ENCODE data around the gene INTS6. TPM values are rescaled to one million over a fixed set of nuclear protein-coding genes. Genes with fewer than 3 reads are reported as not detected.

Gene INTS6
- total and polyA plus RNA-seq, 12 donors = 13.1 to 82.4 (median 37.2) TPM

- peaks cover 0 to 32% of the 10 kb centered on the region in 2 donors for H3K36me3 ChIP-seq (replicated peaks in 1 of 2)
- no peak for DNase-seq
- intact Hi-C loops (cut with DNase I) = no loop called here
- H3K27me3 ChIP-seq = no peaks in the 10 kb centered on the region
- H3K27ac ChIP-seq = no peak overlapping the region
- H3K4me3 ChIP-seq = no peak overlapping the region
- no peaks in the 10 kb centered on the region for H3K4me1 ChIP-seq (replicated peaks in 1 of 2)
- WGBS, 4 donors = 74 to 82% (median 77%) methylated on average over 4 of the region's 4 CpGs
- no peaks in the 10 kb centered on the region for H3K9me3 ChIP-seq (replicated peaks in 1 of 3)
- TF ChIP-seq POLR2A (IDR thresholded peaks at IDR 0.05) = no peak
- no peak for TF ChIP-seq CTCF (IDR thresholded peaks at IDR 0.05)
Observed at GRCh38 chr13:51380269-51380668, 72.6 kb downstream of the INTS6 start.

GRCh38 chr13:51373451-51373850, 79.4 kb downstream of the INTS6 start:
- Histone ChIP-seq H3K9me3 (replicated peaks in 1 of 3) (no peaks in the 10 kb centered on the region), H3K27me3 (no peaks in the 10 kb centered on the region), H3K27ac (no peak overlapping the region), H3K4me1 (replicated peaks in 1 of 2) (no peaks in the 10 kb centered on the region), H3K36me3 (replicated peaks in 1 of 2) (peaks cover 0 to 56% of the 10 kb centered on the region in 2 donors), H3K4me3 (no peak overlapping the region)
- intact Hi-C loops (cut with DNase I) = no loop called here
- 94 to 100% (median 97%) methylated on average over 2 of the region's 2 CpGs for WGBS, 4 donors
- no peak for DNase-seq
- TF ChIP-seq POLR2A (IDR thresholded peaks at IDR 0.05) (no peak), CTCF (IDR thresholded peaks at IDR 0.05) (no peak)

DNA sequence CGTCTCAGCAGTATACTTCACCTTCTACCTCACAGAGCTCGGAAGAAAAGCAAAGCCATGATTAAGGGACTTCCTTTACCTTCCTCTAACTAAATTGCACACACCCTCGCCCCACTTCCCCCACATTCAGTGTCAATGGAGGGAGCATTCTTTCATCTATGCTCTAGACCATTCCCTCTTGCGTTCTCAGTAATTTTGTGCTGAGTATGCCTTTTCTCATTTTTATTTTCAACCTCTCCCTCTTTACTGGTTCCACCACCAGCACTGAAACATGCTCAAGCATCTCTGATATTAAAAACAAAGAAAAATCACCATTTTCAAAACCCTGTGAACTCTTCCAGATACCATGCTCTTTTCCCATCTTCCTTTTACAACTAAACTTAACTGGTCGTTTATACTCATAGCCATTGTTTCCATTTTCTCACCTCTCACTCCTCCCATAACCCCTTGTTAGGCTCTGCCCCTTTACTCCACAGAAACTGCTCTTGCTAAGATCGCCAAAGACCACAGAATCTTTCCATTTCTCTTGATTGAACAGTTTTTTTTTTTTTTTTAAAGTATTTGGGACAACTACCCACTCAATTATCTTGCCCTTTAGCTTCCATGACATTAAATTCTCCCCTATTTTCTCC, 81.0 kb downstream of the INTS6 start:
- TF ChIP-seq CTCF (IDR thresholded peaks at IDR 0.05) (no peak), POLR2A (IDR thresholded peaks at IDR 0.05) (no peak)
- H3K36me3 ChIP-seq (replicated peaks in 1 of 2) = peaks cover 0 to 59% of the 10 kb centered on the region in 2 donors
- DNase-seq = no peak
- no peaks in the 10 kb centered on the region for H3K9me3 ChIP-seq (replicated peaks in 1 of 3)
- H3K4me1 ChIP-seq (replicated peaks in 1 of 2) = no peaks in the 10 kb centered on the region
- H3K4me3 ChIP-seq = no peak overlapping the region
- no peak overlapping the region for H3K27ac ChIP-seq
- WGBS, 4 donors = 92 to 95% (median 94%) methylated on average over 6 of the region's 6 CpGs
- intact Hi-C loops (cut with DNase I) = no loop called here
- H3K27me3 ChIP-seq = no peaks in the 10 kb centered on the region

DNA sequence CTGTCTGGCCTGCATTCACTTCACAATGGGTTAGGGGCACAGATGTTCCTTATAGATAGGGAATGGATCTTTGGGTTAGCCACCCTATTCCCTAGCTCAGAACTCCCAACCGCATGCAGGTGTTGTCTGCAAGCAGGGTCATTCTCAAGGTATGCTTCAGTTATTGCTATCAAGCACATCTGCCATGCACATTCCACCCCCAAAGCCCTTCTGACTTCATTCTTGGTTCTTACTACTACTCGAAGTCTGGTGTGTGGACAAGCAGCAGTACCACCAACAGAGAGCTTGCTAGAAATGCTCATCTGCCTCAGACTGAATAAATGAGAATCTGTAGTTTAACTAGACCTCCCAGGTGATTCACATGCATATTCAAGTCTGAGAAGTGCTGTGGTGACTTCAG, 82.0 kb downstream of the INTS6 start:
- Histone ChIP-seq H3K27ac (no peak overlapping the region), H3K4me3 (no peak overlapping the region), H3K27me3 (no peaks in the 10 kb centered on the region), H3K4me1 (replicated peaks in 1 of 2) (no peaks in the 10 kb centered on the region), H3K36me3 (replicated peaks in 1 of 2) (peaks cover 0 to 68% of the 10 kb centered on the region in 2 donors), H3K9me3 (replicated peaks in 1 of 3) (no peaks in the 10 kb centered on the region)
- 97 to 100% (median 99%) methylated on average over 2 of the region's 2 CpGs for WGBS, 4 donors
- no peak for DNase-seq
- intact Hi-C loops (cut with DNase I) = no loop called here
- TF ChIP-seq POLR2A (IDR thresholded peaks at IDR 0.05) = no peak
- TF ChIP-seq CTCF (IDR thresholded peaks at IDR 0.05) = no peak

Measured in adrenal gland (tissue), 12 donors.